NB4 (cell line): Measurements from ENCODE around the gene NUTM1.

Experiments used
- CTCF ChIP-seq: IDR thresholded peaks from one replicate; pipeline ENCODE4 v1.5.1; 2012; ENCODE audit warnings: low read depth, low read length
- MAX ChIP-seq: IDR thresholded peaks from 2 replicates; pipeline ENCODE4 v1.6.1; 2011; ENCODE audit warnings: low read depth, low read length
- POLR2A ChIP-seq: IDR thresholded peaks from 2 replicates; pipeline ENCODE4 v1.6.1; 2011; ENCODE audit warnings: mild to moderate bottlenecking; ENCODE audit not compliant: insufficient read length; ENCODE audit errors: extremely low read depth

GRCh38 chr15:34334672-34335071 is 8.4 kb upstream of the NUTM1 start:
- TF ChIP-seq CTCF = no peak
- no peak for TF ChIP-seq POLR2A
- TF ChIP-seq MAX = no peak
